GM12872 (cell line): ENCODE results near the gene HSBP1.

Source experiments
- TF ChIP-seq, protein P1 (sequence below): IDR thresholded peaks from 3 replicates; pipeline ENCODE4 v1.5.1; 2011; ENCODE audit warnings: low read depth, mild to moderate bottlenecking, low read length, moderate library complexity; ENCODE audit not compliant: insufficient read depth

HSBP1 gene

DNA sequence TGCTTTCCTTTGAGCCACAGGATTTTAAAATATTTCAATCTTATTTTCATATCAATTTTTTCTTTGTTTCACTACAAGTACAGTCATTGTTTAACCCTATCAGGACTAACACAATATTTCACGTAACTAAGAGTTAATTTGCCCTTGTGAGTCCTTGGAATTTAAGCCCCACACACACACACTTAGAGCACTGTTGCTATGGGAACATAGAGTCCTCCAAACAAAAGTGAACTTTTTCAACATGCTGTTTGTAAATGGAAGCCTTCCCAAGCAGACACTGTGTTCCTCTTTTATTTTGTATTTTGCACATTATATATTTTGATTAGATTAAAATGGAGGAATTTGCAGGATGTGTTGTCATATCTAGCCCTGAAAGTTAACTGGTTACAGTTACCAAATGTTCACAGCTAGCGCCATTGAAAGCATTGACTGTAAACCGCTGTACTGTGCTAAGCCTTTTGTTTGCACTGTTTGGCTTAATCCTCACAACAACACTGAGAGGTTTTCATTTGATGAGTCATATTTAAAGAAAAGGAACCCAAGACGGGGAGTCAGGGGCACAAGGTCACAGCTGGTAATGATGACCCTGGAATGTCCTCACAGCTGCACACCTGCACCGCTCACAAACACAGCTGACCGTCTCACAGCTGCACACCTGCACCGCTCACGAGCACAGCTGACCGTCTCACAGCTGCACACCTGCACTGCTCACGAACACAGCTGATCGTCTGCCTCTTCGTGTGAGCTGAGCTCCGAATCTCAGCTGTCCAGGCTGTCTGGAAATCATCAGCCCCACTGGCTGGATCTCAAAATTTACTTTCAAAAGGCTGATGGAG lies 6.3 kb downstream of the HSBP1 start:
- TF ChIP-seq, protein P1, sequence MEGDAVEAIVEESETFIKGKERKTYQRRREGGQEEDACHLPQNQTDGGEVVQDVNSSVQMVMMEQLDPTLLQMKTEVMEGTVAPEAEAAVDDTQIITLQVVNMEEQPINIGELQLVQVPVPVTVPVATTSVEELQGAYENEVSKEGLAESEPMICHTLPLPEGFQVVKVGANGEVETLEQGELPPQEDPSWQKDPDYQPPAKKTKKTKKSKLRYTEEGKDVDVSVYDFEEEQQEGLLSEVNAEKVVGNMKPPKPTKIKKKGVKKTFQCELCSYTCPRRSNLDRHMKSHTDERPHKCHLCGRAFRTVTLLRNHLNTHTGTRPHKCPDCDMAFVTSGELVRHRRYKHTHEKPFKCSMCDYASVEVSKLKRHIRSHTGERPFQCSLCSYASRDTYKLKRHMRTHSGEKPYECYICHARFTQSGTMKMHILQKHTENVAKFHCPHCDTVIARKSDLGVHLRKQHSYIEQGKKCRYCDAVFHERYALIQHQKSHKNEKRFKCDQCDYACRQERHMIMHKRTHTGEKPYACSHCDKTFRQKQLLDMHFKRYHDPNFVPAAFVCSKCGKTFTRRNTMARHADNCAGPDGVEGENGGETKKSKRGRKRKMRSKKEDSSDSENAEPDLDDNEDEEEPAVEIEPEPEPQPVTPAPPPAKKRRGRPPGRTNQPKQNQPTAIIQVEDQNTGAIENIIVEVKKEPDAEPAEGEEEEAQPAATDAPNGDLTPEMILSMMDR: no peak

DNA sequence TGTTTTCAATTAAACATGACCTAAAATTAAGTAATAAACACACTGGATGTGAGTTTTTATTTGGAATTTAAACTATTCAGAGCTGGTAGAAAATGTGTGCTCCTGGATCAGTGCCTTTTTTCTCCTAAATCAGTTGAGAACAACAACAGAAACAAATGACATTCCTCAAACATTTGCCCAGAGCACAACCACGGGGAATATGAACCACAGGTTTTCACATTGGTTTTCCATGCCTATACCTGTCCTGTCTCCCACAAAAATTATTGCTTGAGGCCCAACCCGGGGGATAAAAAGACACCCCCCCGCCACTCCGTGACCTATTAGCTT lies 6.8 kb downstream of the HSBP1 start:
- TF ChIP-seq, protein P1: no peak

DNA sequence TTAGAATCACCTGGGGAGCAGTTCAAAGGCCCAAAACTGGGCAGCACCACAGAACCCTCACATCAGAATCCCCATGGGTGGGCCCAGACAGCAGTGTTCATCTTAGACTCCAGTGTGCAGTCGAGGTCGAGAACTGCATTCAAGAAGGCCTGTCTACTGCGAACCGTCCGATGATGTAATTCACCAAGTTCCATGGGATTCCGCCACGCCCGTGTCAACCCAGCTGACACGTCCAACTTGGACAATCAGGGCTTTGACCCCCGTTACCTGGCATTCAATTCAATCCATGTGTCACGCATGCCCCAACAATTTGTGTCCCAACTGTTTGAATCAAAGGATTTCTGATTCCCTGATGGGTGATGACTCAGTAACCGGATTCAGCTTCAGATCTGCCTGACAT lies 9.2 kb downstream of the HSBP1 start:
- TF ChIP-seq, protein P1: no peak

DNA sequence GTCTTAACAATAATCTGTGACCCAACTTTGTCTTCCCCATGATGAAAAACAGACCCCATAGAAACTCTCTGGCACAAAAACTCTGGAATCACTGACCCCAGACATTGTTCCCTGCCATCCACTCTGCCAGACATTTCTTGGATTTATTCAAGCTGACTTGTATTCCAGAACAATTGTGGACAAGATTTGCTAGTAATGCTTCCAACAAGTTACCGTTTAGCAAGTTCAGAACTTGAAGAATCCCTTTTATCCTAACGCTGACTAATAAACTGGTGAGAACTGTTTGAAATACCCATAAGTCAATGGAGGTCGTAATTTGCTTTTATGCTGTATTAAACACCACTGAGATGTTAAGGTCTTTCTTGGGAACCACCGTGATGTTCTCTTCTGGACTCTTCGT lies 10.5 kb downstream of the HSBP1 start:
- TF ChIP-seq, protein P1: no peak

DNA sequence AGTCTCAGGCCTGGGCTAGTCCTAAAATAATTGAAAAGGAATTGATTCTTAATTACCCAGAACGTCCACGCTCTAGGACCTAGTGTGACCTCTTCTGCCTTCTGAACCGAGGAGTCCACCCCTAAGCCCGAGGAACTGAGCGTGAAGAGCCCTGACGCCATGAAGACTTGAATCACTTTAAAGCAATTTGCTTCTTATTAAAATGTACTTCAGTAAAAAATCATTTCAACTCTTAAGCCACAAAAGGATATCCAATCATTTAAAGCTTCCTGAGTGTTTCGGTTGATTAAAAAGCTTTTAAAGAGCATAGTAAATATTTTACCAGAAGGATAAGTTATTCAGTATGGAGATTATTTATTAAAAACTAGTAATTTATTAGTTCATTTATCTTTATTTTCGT lies 11.6 kb downstream of the HSBP1 start:
- TF ChIP-seq, protein P1: no peak

DNA sequence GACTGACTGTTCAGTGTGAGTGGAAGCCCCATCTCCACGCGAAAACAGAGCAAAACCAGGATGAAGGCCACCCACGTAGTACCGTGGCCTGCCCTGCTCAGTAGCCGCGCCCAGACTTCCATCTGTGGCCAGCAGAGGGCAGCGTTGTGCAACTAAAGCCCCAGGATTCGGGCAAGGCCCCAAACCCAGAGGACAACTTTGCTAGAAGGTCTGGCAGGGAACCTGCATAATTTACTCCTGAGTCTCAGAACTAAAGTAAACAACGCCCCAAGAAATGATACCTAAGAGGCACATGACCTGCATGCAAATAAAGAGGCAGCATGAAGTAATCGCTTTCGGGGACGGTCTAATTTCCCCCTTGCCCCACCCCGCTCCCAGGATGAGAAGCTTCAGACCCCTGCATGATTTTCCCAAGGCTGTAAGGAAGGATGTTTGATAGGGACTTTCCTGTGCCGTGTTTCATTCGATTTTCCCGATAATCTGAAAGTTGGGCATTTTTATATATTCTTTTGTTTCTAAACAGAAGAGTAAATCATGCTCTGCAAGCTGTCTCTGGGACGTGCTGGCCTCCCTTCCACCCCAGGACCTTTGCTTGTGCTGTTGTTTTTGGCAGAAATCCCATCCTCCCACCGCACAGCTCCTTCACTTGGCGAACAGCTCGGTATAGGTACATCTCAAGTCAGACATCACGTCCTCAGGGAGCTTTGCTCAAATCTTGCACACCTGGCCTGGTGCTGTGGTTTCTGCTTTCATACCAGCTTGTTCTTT lies 18.6 kb downstream of the HSBP1 start:
- TF ChIP-seq, protein P1: peak; percentile 92

DNA sequence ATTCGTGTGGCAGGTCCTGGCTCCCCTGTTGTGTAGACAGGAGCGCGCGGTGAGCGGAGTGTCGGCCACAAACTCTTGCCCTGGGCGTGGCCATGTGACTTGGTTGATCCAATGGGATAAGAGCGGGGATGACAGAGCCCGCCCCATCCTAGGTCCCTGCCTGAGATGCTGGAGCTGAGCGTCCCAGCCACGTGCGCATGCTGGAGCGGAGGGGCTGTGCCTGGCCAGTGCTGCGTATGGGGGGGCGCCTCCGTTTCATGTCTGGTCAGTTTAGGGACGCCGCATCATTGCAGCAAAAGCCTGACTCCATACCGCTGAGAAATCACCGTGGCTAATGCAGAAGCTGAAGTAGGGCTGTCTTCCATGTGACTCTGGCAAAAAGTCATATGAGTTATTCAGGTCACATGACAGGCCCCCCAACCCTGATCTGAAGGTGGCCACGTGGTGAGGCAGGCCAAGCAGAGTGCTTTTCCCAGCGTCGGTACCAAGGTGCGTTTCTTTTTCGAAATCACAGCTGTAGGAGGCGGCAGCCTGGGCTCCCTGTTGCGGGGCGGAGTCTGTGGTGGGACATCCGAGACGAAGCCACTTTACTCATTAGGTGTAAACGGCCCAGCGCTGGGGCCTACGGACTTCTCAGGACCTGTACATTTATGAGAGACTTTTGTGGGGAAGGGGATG lies 22.5 kb downstream of the HSBP1 start:
- TF ChIP-seq, protein P1: no peak
